Hematopoietic multipotent progenitor cell (in vitro differentiated cells): Measurements from ENCODE around the gene VPS8. TPM values are rescaled to one million over a fixed set of nuclear protein-coding genes. Genes with fewer than 3 reads are reported as not detected.

Source experiments
- DNase-seq, 3 donors: peaks; one replicate each; pipeline ENCODE4 v3.0.0-alpha.2; 2011 to 2015; ENCODE audit warnings: low read depth in 2 of 3, low spot score in 2 of 3
- total RNA-seq: library from RNA; depleted of rRNA; stranded (reverse); fragments of >200 nt; gene quantifications from one replicate; pipeline ENCODE4 v1.2.3, GENCODE V29; 2012

Gene VPS8
- total RNA-seq, 1 donor = 36.6 TPM

- DNase-seq = peak in 1 of 3 donors; percentile 45
These were observed 234.2 kb downstream of the VPS8 start for GRCh38 chr3:185046164-185046515.

- DNase-seq = no peak
These were observed 234.6 kb downstream of the VPS8 start for GRCh38 chr3:185046603-185047002.

GRCh38 chr3:185049710-185050109 lies 237.7 kb downstream of the VPS8 start:
- DNase-seq = no peak

GRCh38 chr3:185051801-185052200 lies 239.8 kb downstream of the VPS8 start:
- no peak for DNase-seq

- no peak for DNase-seq
These were observed 240.7 kb downstream of the VPS8 start for GRCh38 chr3:185052631-185053030.

- DNase-seq = peak in 1 of 3 donors; percentile 21
These were observed 244.9 kb downstream of the VPS8 start for GRCh38 chr3:185056908-185057307.

- no peak for DNase-seq
These were observed 245.9 kb downstream of the VPS8 start for GRCh38 chr3:185057829-185058228.

GRCh38 chr3:185058796-185059195 lies 246.8 kb downstream of the VPS8 start:
- no peak for DNase-seq

- DNase-seq = no peak
These were observed 247.8 kb downstream of the VPS8 start for GRCh38 chr3:185059766-185060165.

GRCh38 chr3:185060655-185061054 lies 248.7 kb downstream of the VPS8 start:
- DNase-seq = no peak

GRCh38 chr3:185062191-185062590 lies 250.2 kb downstream of the VPS8 start:
- DNase-seq = no peak

GRCh38 chr3:185063431-185063830 lies 251.5 kb downstream of the VPS8 start:
- no peak for DNase-seq

GRCh38 chr3:185065059-185065458 lies 253.1 kb downstream of the VPS8 start:
- no peak for DNase-seq

- no peak for DNase-seq
These were observed 254.3 kb downstream of the VPS8 start for GRCh38 chr3:185066251-185066650.

GRCh38 chr3:185067173-185067572 lies 255.2 kb downstream of the VPS8 start:
- DNase-seq = no peak

GRCh38 chr3:185069037-185070030 lies 257.4 kb downstream of the VPS8 start:
- no peak for DNase-seq

GRCh38 chr3:185070491-185071286 lies 258.7 kb downstream of the VPS8 start:
- DNase-seq = no peak

GRCh38 chr3:185071287-185071800 lies 259.4 kb downstream of the VPS8 start:
- DNase-seq = no peak

GRCh38 chr3:185075547-185075946 lies 263.6 kb downstream of the VPS8 start:
- no peak for DNase-seq

- DNase-seq = no peak
These were observed 264.3 kb downstream of the VPS8 start for GRCh38 chr3:185076219-185076618.

GRCh38 chr3:185079625-185080024 lies 267.7 kb downstream of the VPS8 start:
- DNase-seq = no peak
